IMR-90 (cell line): Measurements from ENCODE around the gene GLI1. TPM values are rescaled to one million over a fixed set of nuclear protein-coding genes. Genes with fewer than 3 reads are reported as not detected.

ENCODE experiments used
- ATAC-seq: fragments of 200-7000 bp; cut with Tn5 transposase; 2 replicates; pipeline ENCODE4 v1.9.1; 2020; ENCODE audit warnings: low read depth, mild to moderate bottlenecking, moderate library complexity
- BruUV-seq: library from RNA; stranded (reverse); fragments of 400-500 nt; replicated peaks from 2 replicates; lab custom pipeline; 2021; lab: Mats Ljungman, UMichigan
- CTCF ChIA-PET: fragments of 300-600 bp; formaldehyde crosslinking; extraction: SDS; loops from one replicate; lab custom pipeline; 2021; ENCODE audit warnings: antibody characterized with exemption; lab: Yijun Ruan, JAX
- POLR2A ChIA-PET: fragments of 300-600 bp; sonication (Branson Sonifier 250); formaldehyde crosslinking; loops from one replicate; lab custom pipeline; 2022; ENCODE audit warnings: antibody characterized with exemption; ENCODE audit not compliant: unreplicated experiment; lab: Charles Lee
- DNase-seq: peaks from one replicate; pipeline ENCODE4 v3.0.0; 2013
- H2AFZ ChIP-seq: replicated peaks from 2 replicates; pipeline ENCODE3; 2013; ENCODE audit warnings: low read length, mild to moderate bottlenecking; ENCODE audit not compliant: poor library complexity
- H2AK5ac ChIP-seq: 2 replicates; pipeline ENCODE4 v1.6.1; 2013; ENCODE audit warnings: low read depth, low read length, inconsistent platforms
- H2AK9ac ChIP-seq: replicated peaks from 2 replicates; pipeline ENCODE3; 2013; ENCODE audit warnings: mild to moderate bottlenecking, low read depth, low read length, moderate library complexity; ENCODE audit not compliant: poor library complexity
- H2BK120ac ChIP-seq: 2 replicates; pipeline ENCODE4 v1.6.1; 2013; ENCODE audit warnings: low read depth, low read length, inconsistent platforms
- H2BK15ac ChIP-seq: 3 replicates; pipeline ENCODE4 v1.6.1; 2013; ENCODE audit warnings: low read depth, low read length, inconsistent platforms
- H2BK20ac ChIP-seq: 2 replicates; pipeline ENCODE4 v1.6.1; 2013; ENCODE audit warnings: low read depth, mild to moderate bottlenecking, inconsistent platforms, low read length, moderate library complexity
- H2BK5ac ChIP-seq: 2 replicates; pipeline ENCODE4 v1.6.1; 2013; ENCODE audit warnings: mild to moderate bottlenecking, low read depth, low read length, inconsistent platforms; ENCODE audit not compliant: poor library complexity, severe bottlenecking
- H3K14ac ChIP-seq: replicated peaks from 2 replicates; pipeline ENCODE4 v1.6.1; 2013; ENCODE audit warnings: low read depth, low read length, inconsistent platforms
- H3K18ac ChIP-seq: 2 replicates; pipeline ENCODE4 v1.6.1; 2013; ENCODE audit warnings: low read depth, low read length, control low read depth
- H3K23ac ChIP-seq: 2 replicates; pipeline ENCODE4 v1.6.1; 2013; ENCODE audit warnings: low read depth, low read length, inconsistent platforms
- H3K27ac ChIP-seq: 2 replicates; pipeline ENCODE4 v1.5.1; 2013; ENCODE audit warnings: mild to moderate bottlenecking, control low read depth, low read length; ENCODE audit not compliant: insufficient read depth
- H3K27me3 ChIP-seq: 2 replicates; pipeline ENCODE4 v1.6.1; 2013; ENCODE audit warnings: low read length; ENCODE audit not compliant: control insufficient read depth, insufficient read depth
- H3K36me3 ChIP-seq: 2 replicates; pipeline ENCODE4 v1.6.1; 2013; ENCODE audit warnings: low read length, mixed read lengths; ENCODE audit not compliant: control insufficient read depth, insufficient read depth
- H3K4ac ChIP-seq: 2 replicates; pipeline ENCODE4 v1.6.1; 2013; ENCODE audit warnings: low read depth, low read length, inconsistent platforms
- H3K4me1 ChIP-seq: 2 replicates; pipeline ENCODE4 v1.6.1; 2013; ENCODE audit warnings: low read length, mixed read lengths; ENCODE audit not compliant: control insufficient read depth, insufficient read depth
- H3K4me2 ChIP-seq: 2 replicates; pipeline ENCODE4 v1.6.1; 2013; ENCODE audit warnings: low read depth, mild to moderate bottlenecking, control low read depth, low read length, moderate library complexity
- H3K4me3 ChIP-seq: 2 replicates; pipeline ENCODE4 v1.5.1; 2013; ENCODE audit warnings: low read depth, mild to moderate bottlenecking, control low read depth, low read length, moderate library complexity; ENCODE audit not compliant: insufficient read depth
- H3K56ac ChIP-seq: 2 replicates; pipeline ENCODE4 v1.6.1; 2013; ENCODE audit warnings: low read length, inconsistent platforms; ENCODE audit not compliant: insufficient read depth; ENCODE audit errors: extremely low read depth
- H3K79me1 ChIP-seq, 2 experiments: 2 replicates each; pipeline ENCODE4 v1.6.1; 2013; ENCODE audit warnings: low read length in 2 of 2, inconsistent platforms in 1 of 2, low read depth in 1 of 2
- H3K9ac ChIP-seq: 2 replicates; pipeline ENCODE4 v1.6.1; 2013; ENCODE audit warnings: low read depth, low read length, control low read depth
- H3K9me1 ChIP-seq: 2 replicates; pipeline ENCODE4 v1.6.1; 2013; ENCODE audit warnings: low read length, inconsistent platforms; ENCODE audit not compliant: insufficient read depth
- H3K9me3 ChIP-seq: 2 replicates; pipeline ENCODE4 v1.6.1; 2013; ENCODE audit warnings: low read length; ENCODE audit not compliant: control insufficient read depth, insufficient read depth
- H4K20me1 ChIP-seq: 2 replicates; pipeline ENCODE4 v1.6.1; 2013; ENCODE audit warnings: low read length, inconsistent platforms; ENCODE audit not compliant: insufficient read depth
- H4K5ac ChIP-seq: 2 replicates; pipeline ENCODE4 v1.6.1; 2013; ENCODE audit warnings: mild to moderate bottlenecking, low read depth, low read length, control low read depth
- H4K8ac ChIP-seq, 2 experiments: 2 replicates each; pipeline ENCODE4 v1.6.1; 2013; ENCODE audit warnings: low read depth in 2 of 2, low read length in 2 of 2, control low read depth in 1 of 2, inconsistent platforms in 1 of 2
- H4K91ac ChIP-seq: 2 replicates; pipeline ENCODE4 v1.6.1; 2013; ENCODE audit warnings: low read depth, low read length, inconsistent platforms; ENCODE audit not compliant: insufficient read depth
- RCOR1 ChIP-seq: IDR thresholded peaks from 2 replicates; pipeline ENCODE4 v1.6.1; 2012; ENCODE audit warnings: mild to moderate bottlenecking, low read length, improper control_type of control experiment; ENCODE audit not compliant: insufficient replicate concordance
- WGBS, 2 experiments: methylation state at CpG; one replicate each; pipeline versions ENCODE4 v1.1.5 to v1.1.7; 2013; ENCODE audit warnings: missing lambda C conversion rate in 2 of 2; ENCODE audit not compliant: insufficient read length in 1 of 2; ENCODE audit errors: extremely low coverage in 2 of 2; 5-methylcytosine and 5-hydroxymethylcytosine counted together
- dilution Hi-C: fragments of 300-500 bp; cut with HindIII; formaldehyde crosslinking; loops from one replicate; pipeline ENCODE4 v1.14.3; 2018; ENCODE audit warnings: low sequenced_read_pairs; ENCODE audit not compliant: unreplicated experiment
- in situ Hi-C: fragments of 300-500 bp; cut with MboI; formaldehyde crosslinking; loops from 3 replicates; pipeline ENCODE4 v1.14.3; 2019; ENCODE audit warnings: low sequenced_read_pairs, inconsistent platforms, mixed read lengths
- intact Hi-C: fragments of 100-400 bp; cut with micrococcal nuclease; formaldehyde crosslinking; loops from 2 replicates; pipeline ENCODE4 v1.10.0; 2022
- polyA plus RNA-seq, 3 experiments: library from polyadenylated mRNA; depleted of rRNA; stranded (reverse); fragments of >200 nt; gene quantifications; 2 replicates each; pipeline ENCODE4 v1.2.3, GENCODE V29; 2012; ENCODE audit warnings: low replicate concordance in 1 of 3
- total RNA-seq: library from RNA; depleted of rRNA; stranded (reverse); fragments of >200 nt; gene quantifications from 2 replicates; pipeline ENCODE4 v1.2.3, GENCODE V29; 2012

GLI1 gene
- total and polyA plus RNA-seq, 2 of the 4 experiments (the other 2 are of a cell fraction), result 1.3 to 3.8 TPM

DNA sequence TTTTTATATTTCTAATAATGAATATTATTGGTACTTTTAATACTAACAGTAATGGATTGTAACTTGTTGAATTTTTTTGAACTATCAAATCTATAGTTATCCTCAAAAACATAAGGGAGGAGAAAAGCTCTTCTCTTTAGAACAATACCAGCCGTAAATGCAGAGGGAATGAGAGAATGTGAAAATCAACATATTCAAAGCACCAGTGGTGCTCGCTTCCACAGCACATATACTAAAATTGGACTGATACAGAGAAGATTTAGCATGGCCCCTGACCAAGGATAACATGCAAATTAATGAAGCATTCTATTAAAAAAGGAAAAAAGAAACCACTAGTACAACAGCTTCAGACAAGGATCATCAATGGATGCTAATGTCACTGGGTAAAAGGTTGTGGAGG, 44.5 kb upstream of the GLI1 start:
- Histone ChIP-seq H3K79me1 (peaks cover 30 to 69% of the 10 kb centered on the region in 2 experiments), H3K4me1 (0 out of 2 replicates have a peak, but pooled peaks cover 3% of the 10 kb centered on the region), H2AK5ac (no peak overlapping the region), H2AK9ac (no peak overlapping the region), H3K27ac (no peak overlapping the region), H3K9me1 (0 out of 2 replicates have a peak, but pooled peaks cover 4% of the 10 kb centered on the region), H4K91ac (no peak overlapping the region), H4K8ac (no peak overlapping the region), H3K4me2 (no peak overlapping the region), H3K23ac (no peak overlapping the region), H3K36me3 (peaks cover 1% of the 10 kb centered on the region; the same call in 1 of the 2 replicates), H2BK5ac (no peak overlapping the region), H3K9me3 (no peaks in the 10 kb centered on the region), H2AFZ (no peak overlapping the region), H3K56ac (no peak overlapping the region), H3K4ac (no peak overlapping the region), H2BK15ac (no peak overlapping the region), H3K18ac (no peak overlapping the region), H2BK120ac (no peak overlapping the region), H3K14ac (no peak overlapping the region), H3K27me3 (no peaks in the 10 kb centered on the region), H3K4me3 (no peak overlapping the region), H4K20me1 (peaks cover 13% of the 10 kb centered on the region; the same call in 1 of the 2 replicates), H3K9ac (no peak overlapping the region), H4K5ac (no peak overlapping the region), H2BK20ac (no peak overlapping the region)
- intact Hi-C loops (no loop called here), dilution Hi-C loops (no loop called here), in situ Hi-C loops (no loop called here)
- ChIA-PET POLR2A (no interaction called here), CTCF (interaction anchor here (0.6 kb wide), 1 partner anchor 20 kb away, joined by 6 read pairs; no protein-coding TSS in a partner anchor)
- DNase-seq (no peak), ATAC-seq (no peak)
- BruUV-seq, result no TSS peak
- no peak for TF ChIP-seq RCOR1
- no CpG with 5 or more reads among the region's 2 CpGs for WGBS, 2 experiments
